Measurements from ENCODE around the gene CBX7. TPM values are rescaled to one million over a fixed set of nuclear protein-coding genes. Genes with fewer than 3 reads are reported as not detected.

Gene CBX7
- total RNA-seq, 4 donors from 2014 or later: 41.2 to 58.6 (median 53.2) TPM

DNA sequence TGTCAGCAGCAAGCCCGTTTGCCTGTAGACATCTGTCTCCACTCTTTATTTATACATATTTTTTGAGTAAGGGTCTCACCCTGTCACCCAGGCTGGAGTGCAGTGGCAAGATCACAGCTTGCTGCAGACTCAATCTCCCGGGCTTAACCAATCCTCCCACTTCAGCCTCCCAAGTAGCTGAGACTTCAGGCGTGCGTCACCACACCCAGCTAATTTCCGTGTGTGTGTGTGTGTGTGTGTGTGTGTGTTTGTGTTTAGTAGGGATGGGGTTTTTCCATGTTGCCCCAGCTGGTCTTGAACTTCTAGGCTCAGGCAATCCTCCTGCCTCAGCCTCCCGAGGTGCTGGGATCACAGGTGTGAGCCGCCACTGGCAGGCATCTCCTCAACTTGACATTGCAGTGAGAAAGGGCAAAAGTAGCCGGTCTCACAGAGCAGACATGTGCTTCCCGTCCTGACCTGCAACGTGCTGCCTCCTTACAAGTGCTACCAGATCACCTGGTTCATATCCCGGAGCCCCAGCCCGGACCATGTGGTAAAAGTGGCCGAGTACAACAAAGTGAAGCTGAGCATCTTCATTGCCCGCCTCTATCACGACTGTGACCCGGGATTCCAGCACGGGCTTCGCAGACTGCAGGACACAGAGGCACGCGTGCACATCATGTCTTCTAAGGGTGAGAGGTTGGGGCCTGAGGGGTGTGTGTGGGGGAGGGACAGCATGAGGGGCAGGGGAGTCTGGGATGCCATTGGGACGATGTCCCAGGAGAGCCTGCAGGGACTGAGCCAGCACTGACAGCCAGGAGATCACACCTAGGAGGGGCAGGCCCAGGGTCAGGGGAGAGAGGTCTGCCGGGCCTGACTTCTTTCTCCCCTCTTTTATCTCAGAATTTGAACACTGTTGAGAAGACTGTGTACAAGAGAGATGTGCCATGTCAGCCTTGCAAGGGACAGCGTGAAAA lies 61.1 kb downstream of the CBX7 start:
- no peak overlapping the region for H3K4me3 ChIP-seq
- no peaks in the 10 kb centered on the region for H3K27me3 ChIP-seq
- H3K4me1 ChIP-seq: peaks cover 0 to 8% (median 0%) of the 10 kb centered on the region in 4 donors
- peak overlapping the region; percentile 67 to 80 (median 76) for H3K27ac ChIP-seq
- no peaks in the 10 kb centered on the region for H3K36me3 ChIP-seq
- no peaks in the 10 kb centered on the region for H3K9me3 ChIP-seq
- DNase-seq: peak in 1 of 3 donors; percentile 41
- TF ChIP-seq, protein P1, sequence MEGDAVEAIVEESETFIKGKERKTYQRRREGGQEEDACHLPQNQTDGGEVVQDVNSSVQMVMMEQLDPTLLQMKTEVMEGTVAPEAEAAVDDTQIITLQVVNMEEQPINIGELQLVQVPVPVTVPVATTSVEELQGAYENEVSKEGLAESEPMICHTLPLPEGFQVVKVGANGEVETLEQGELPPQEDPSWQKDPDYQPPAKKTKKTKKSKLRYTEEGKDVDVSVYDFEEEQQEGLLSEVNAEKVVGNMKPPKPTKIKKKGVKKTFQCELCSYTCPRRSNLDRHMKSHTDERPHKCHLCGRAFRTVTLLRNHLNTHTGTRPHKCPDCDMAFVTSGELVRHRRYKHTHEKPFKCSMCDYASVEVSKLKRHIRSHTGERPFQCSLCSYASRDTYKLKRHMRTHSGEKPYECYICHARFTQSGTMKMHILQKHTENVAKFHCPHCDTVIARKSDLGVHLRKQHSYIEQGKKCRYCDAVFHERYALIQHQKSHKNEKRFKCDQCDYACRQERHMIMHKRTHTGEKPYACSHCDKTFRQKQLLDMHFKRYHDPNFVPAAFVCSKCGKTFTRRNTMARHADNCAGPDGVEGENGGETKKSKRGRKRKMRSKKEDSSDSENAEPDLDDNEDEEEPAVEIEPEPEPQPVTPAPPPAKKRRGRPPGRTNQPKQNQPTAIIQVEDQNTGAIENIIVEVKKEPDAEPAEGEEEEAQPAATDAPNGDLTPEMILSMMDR (IDR thresholded peaks at IDR 0.05): no peak
- no peak for TF ChIP-seq POLR2A (IDR thresholded peaks at IDR 0.05)

DNA sequence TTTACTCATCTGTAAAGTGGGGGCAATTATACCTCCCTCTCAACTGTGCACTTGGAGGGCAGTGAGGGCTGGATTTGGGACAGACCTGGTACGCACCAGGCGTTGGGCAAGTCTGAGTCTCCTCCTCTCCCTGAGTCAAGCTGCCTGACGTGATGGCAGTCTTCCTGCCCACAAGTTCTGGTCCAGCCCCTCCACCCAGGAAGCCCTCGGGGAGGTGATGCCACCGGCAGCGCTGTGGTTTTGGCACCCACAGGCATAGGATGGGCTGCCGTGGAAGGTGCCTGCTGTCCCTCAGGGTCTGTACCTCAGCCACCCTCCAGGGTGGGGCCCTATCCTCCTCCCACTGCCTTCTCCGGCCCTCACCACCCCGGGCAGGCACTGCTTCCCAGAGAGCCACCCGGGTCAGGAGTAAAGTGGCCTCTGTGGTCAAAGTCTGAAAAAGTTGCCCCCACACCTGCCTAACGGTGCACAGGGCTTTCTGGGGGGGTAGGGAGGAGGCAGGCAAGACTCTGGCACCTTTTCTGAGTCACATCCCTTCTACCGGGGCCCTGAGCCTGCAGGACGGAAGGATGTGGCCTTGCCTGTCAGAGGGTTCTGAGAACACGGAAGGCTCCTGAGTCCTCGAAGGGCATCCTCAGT lies 61.9 kb downstream of the CBX7 start:
- no peaks in the 10 kb centered on the region for H3K27me3 ChIP-seq
- H3K9me3 ChIP-seq: no peaks in the 10 kb centered on the region
- DNase-seq: peak in 2 of 3 donors; percentile 67 to 87
- H3K4me1 ChIP-seq: peaks cover 0 to 8% (median 0%) of the 10 kb centered on the region in 4 donors
- H3K27ac ChIP-seq: peak overlapping the region; percentile 67 to 80 (median 76)
- no peak for TF ChIP-seq POLR2A (IDR thresholded peaks at IDR 0.05)
- TF ChIP-seq, protein P1 (IDR thresholded peaks at IDR 0.05): no peak
- no peaks in the 10 kb centered on the region for H3K36me3 ChIP-seq
- peak overlapping the region in 1 of 4 donors; percentile 9 for H3K4me3 ChIP-seq

DNA sequence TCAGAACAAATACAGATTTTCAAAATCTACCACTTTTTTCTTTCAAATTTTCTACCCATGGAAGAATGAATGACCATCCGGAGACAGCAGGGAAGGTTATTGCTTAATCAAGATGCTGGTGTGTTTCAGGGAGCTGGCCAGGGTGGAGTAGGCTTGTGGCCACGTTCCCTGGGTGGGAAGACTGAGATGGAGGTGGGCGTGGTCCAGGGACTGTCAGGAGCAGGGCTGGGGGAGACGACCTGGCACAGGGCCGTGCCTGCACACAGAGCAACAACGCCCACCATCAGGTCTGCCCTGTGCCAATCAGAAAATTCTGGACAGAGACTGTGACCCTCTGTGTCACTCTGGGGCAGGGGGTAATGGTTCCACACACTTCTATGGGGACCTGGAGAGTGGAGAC lies 62.6 kb downstream of the CBX7 start:
- Histone ChIP-seq H3K36me3 (no peaks in the 10 kb centered on the region), H3K4me1 (peaks cover 0 to 8% (median 0%) of the 10 kb centered on the region in 4 donors), H3K4me3 (no peak overlapping the region), H3K9me3 (no peaks in the 10 kb centered on the region), H3K27me3 (no peaks in the 10 kb centered on the region), H3K27ac (peak overlapping the region; percentile 67 to 80 (median 76))
- TF ChIP-seq, protein P1 (IDR thresholded peaks at IDR 0.05): no peak
- no peak for TF ChIP-seq POLR2A (IDR thresholded peaks at IDR 0.05)
- DNase-seq: no peak

DNA sequence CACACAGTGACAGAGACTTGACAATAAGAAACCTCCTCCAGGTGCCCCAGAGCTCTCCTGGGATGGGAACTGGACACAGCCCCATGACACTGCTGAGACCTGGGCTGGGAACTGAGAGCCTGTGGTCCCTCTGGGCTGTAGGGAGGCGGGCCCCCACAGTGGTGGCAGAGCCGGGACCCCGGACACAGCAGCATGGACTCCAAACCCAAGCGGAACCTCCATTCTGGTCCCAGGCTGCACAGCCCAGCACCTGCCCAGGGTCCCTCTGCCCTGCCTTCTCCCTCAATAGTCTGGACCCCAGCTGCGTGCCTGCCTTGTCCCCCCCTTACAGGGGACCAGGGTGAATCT lies 63.8 kb downstream of the CBX7 start:
- DNase-seq: no peak

DNA sequence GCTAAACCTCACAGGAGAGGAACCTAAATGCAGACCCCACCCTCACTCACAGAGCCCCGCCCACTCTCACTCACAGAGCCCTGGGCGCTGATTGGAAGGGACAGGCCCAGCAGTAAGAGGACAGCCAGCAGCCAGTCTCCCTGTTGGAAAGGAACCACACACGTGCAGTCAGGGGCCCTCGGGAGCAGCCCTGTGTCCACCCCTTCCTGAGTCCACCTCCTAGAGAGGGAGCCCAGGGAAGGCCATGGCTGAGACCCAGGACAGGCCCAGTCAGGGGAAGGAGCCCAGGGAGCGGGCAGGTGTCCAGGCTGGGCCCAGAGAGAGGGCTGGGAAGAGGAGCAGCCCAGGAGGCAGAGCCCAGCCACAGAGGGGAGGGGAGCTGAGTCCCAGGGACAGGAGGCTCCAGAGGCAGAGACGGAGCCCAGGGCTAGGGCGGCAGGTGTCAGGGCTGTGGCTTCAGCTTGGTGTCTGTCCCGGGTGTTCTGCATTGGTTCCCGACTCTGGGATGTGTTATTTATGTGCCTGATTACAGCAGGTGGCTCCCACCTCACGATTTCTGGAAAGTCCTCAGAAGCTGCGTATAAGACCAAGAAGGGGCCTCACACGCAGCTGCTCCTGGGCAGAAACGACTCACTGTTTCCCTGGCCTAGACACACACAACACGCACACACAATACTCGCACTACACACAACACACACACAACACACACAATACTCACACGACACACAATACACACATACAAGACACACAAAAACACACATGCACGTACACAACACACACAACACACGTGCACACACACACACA lies 64.4 kb downstream of the CBX7 start:
- Histone ChIP-seq H3K36me3 (no peaks in the 10 kb centered on the region), H3K27ac (no peak overlapping the region), H3K9me3 (no peaks in the 10 kb centered on the region), H3K27me3 (no peaks in the 10 kb centered on the region), H3K4me1 (peaks cover 0 to 8% (median 0%) of the 10 kb centered on the region in 4 donors), H3K4me3 (no peak overlapping the region)
- no peak for DNase-seq
- TF ChIP-seq, protein P1 (IDR thresholded peaks at IDR 0.05): no peak
- TF ChIP-seq POLR2A (IDR thresholded peaks at IDR 0.05): no peak

More for the DNA sequence above, 63.8 kb downstream of the CBX7 start:
- TF ChIP-seq POLR2A (IDR thresholded peaks at IDR 0.05): no peak
- TF ChIP-seq, protein P1 (IDR thresholded peaks at IDR 0.05): no peak
- no peaks in the 10 kb centered on the region for H3K9me3 ChIP-seq
- H3K36me3 ChIP-seq: no peaks in the 10 kb centered on the region
- H3K27me3 ChIP-seq: no peaks in the 10 kb centered on the region
- no peak overlapping the region for H3K4me3 ChIP-seq
- peaks cover 0 to 8% (median 0%) of the 10 kb centered on the region in 4 donors for H3K4me1 ChIP-seq
- no peak overlapping the region for H3K27ac ChIP-seq

All from Peyer's patch (tissue), 4 donors.